HepG2 (cell line): ENCODE data around the gene CTF1. TPM values are rescaled to one million over a fixed set of nuclear protein-coding genes. Genes with fewer than 3 reads are reported as not detected.
A peak's percentile ranks its signal among the peaks of the same experiment; 100 is the strongest.

Source experiments
- BRD4 ChIP-seq: sonication (generic); formaldehyde crosslinking; IDR thresholded peaks from 2 replicates; pipeline ENCODE4 v1.4.0; 2020; ENCODE audit warnings: missing genetic modification reagents
- CBX5 ChIP-seq: sonication (generic); formaldehyde crosslinking; IDR thresholded peaks from 2 replicates; pipeline ENCODE4 v1.4.0; 2020; ENCODE audit warnings: missing genetic modification reagents, borderline replicate concordance
- ESRRA ChIP-seq: sonication (generic); formaldehyde crosslinking; IDR thresholded peaks from 2 replicates; pipeline ENCODE4 v1.5.1; 2020; ENCODE audit warnings: mild to moderate bottlenecking, low read depth, missing genetic modification reagents
- HNRNPL ChIP-seq: fragments of 200-400 bp; formaldehyde crosslinking; IDR thresholded peaks from 2 replicates; pipeline ENCODE4 v1.6.1; 2017; ENCODE audit warnings: mild to moderate bottlenecking, low read depth, low read length
- JUNB ChIP-seq: sonication (generic); formaldehyde crosslinking; IDR thresholded peaks from 2 replicates; pipeline ENCODE4 v1.8.0; 2022; ENCODE audit warnings: missing genetic modification reagents, mild to moderate bottlenecking, borderline replicate concordance
- NCOA2 ChIP-seq: sonication (generic); formaldehyde crosslinking; IDR thresholded peaks from 2 replicates; pipeline ENCODE4 v1.8.0; 2022; ENCODE audit warnings: inconsistent platforms
- PCBP1 ChIP-seq: fragments of 200-400 bp; formaldehyde crosslinking; IDR thresholded peaks from 2 replicates; pipeline ENCODE4 v1.6.1; 2017; ENCODE audit warnings: mild to moderate bottlenecking, low read depth, low read length, borderline replicate concordance
- RFXAP ChIP-seq: sonication (generic); formaldehyde crosslinking; IDR thresholded peaks from 2 replicates; pipeline ENCODE4 v1.4.0; 2020; ENCODE audit warnings: missing genetic modification reagents, borderline replicate concordance
- SKI ChIP-seq: fragments of 450-650 bp; IDR thresholded peaks from one replicate; pipeline ENCODE4 v1.6.1; 2018; ENCODE audit warnings: mild to moderate bottlenecking; ENCODE audit not compliant: partially characterized antibody
- SRY ChIP-seq: sonication (generic); formaldehyde crosslinking; IDR thresholded peaks from 2 replicates; pipeline ENCODE4 v1.8.0; 2022; ENCODE audit warnings: mild to moderate bottlenecking, missing genetic modification reagents
- STAG1 ChIP-seq: sonication (generic); formaldehyde crosslinking; IDR thresholded peaks from 2 replicates; pipeline ENCODE4 v1.4.0; 2020; ENCODE audit warnings: missing genetic modification reagents
- WIZ ChIP-seq: sonication (generic); formaldehyde crosslinking; IDR thresholded peaks from 2 replicates; pipeline ENCODE4 v1.5.1; 2020; ENCODE audit warnings: mild to moderate bottlenecking, missing genetic modification reagents
- ZFP1 ChIP-seq: IDR thresholded peaks from 2 replicates; pipeline ENCODE4 v1.6.1; 2016
- ZNF3 ChIP-seq: IDR thresholded peaks from 2 replicates; pipeline ENCODE4 v1.7.0; 2017; ENCODE audit warnings: inconsistent platforms
- ZNF34 ChIP-seq: sonication (generic); formaldehyde crosslinking; IDR thresholded peaks from 2 replicates; pipeline ENCODE4 v1.4.0; 2020; ENCODE audit warnings: mild to moderate bottlenecking, missing genetic modification reagents, borderline replicate concordance
- ZNF83 ChIP-seq: sonication (generic); formaldehyde crosslinking; IDR thresholded peaks from 2 replicates; pipeline ENCODE4 v1.4.0; 2020; ENCODE audit warnings: missing genetic modification reagents, mild to moderate bottlenecking, borderline replicate concordance
- polyA plus RNA-seq, 8 experiments: library from polyadenylated mRNA; depleted of rRNA in 3 of 8; stranded (reverse) in 7 of 8; unstranded in 1 of 8; fragments of >200 nt; fragmentation: Illumina TruSeq in 4 of 8; extraction: Trizol in 4 of 8; gene quantifications; 2 replicates each; pipeline versions ENCODE4 v1.2.1 to v1.2.3, GENCODE V29; 2011 to 2016; ENCODE audit warnings: low read depth in 4 of 8, missing spikeins in 1 of 8, mixed read lengths in 1 of 8; ENCODE audit not compliant: insufficient read depth in 1 of 8
- total RNA-seq, 5 experiments: library from RNA; depleted of rRNA; stranded (reverse); fragments of >200 nt; fragmentation: Illumina TruSeq; extraction: Trizol; gene quantifications; 2 replicates each; pipeline ENCODE4 v1.2.3, GENCODE V29; 2016; ENCODE audit warnings: low read depth in 1 of 5
- TF ChIP-seq, protein P1 (sequence below): sonication (generic); formaldehyde crosslinking; conservative IDR thresholded peaks from 2 replicates; pipeline ENCODE4 v1.4.0; 2020; ENCODE audit warnings: missing genetic modification reagents
- TF ChIP-seq, protein P2 (sequence below): IDR thresholded peaks from 2 replicates; pipeline ENCODE4 v1.6.1; 2016; ENCODE audit warnings: mild to moderate bottlenecking, missing biosample characterization, missing genetic modification reagents
- TF ChIP-seq, protein P3 (sequence below): sonication (generic); formaldehyde crosslinking; IDR thresholded peaks from 2 replicates; pipeline ENCODE4 v1.5.0; 2020; ENCODE audit warnings: missing genetic modification reagents
- TF ChIP-seq, protein P4 (sequence below): sonication (generic); formaldehyde crosslinking; IDR thresholded peaks from 2 replicates; pipeline ENCODE4 v1.8.1; 2022; ENCODE audit warnings: low read depth, mild to moderate bottlenecking, missing genetic modification reagents
- TF ChIP-seq, protein P5 (sequence below): sonication (generic); formaldehyde crosslinking; IDR thresholded peaks from 2 replicates; pipeline ENCODE4 v1.8.0; 2022; ENCODE audit warnings: missing genetic modification reagents, mild to moderate bottlenecking, inconsistent platforms, borderline replicate concordance
- TF ChIP-seq, protein P6 (sequence below): sonication (generic); formaldehyde crosslinking; conservative IDR thresholded peaks from 2 replicates; pipeline ENCODE4 v1.4.0; 2020; ENCODE audit warnings: missing genetic modification reagents

The CTF1 gene
- total and polyA plus RNA-seq, 2 of the 13 experiments (the other 11 are each of a cell fraction or from before 2014, with no cell fraction given), result 0.13 to 1.8 TPM

DNA sequence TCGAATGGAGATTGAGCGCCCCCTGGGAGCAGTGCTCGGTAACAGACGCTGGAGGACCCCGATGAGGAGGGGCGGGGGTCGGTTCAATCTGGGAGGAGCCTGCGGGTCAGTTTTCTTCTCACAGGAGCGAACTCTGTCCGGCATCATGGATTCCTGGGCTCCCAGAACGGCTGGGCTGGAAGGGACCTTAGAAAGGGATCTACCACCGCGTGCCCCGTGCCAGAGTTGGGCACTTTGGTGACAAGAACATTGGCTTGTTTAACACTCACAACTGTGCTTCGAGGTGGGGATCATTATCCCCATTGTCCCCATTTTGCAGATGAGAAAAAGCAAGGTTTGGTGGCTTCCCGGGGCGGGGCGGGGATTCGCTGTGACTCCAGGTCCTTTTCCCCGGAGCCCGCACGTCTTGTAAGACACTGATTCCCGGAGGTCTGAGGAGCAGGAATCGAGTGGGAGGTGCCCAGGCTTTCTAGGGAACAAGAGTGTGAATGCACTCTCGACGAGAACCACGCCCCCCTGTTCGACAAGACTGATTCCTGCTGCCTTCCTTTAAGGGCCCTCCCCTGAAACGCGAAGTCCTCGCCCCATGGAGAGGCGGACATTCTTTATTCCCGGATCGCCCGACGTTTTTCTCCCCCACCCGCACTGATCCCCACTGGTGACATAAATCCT, 25.5 kb downstream of the CTF1 start (continued):
- TF ChIP-seq HNRNPL (no peak), SRY (no peak), ZNF83 (no peak), ZNF3 (CRISPR knock-in tag) (peak; percentile 66; the same call in 1 of the 2 replicates), RFXAP (CRISPR knock-in tag) (no peak), WIZ (no peak), SKI (peak; percentile 9), ZNF34 (no peak; the same call in 1 of the 2 replicates), PCBP1 (no peak), BRD4 (CRISPR knock-in tag) (no peak), NCOA2 (no peak), JUNB (no peak), ESRRA (CRISPR knock-in tag) (no peak), CBX5 (CRISPR knock-in tag) (peak; percentile 6; the same call in 1 of the 2 replicates), ZFP1 (CRISPR knock-in tag) (no peak; the same call in 1 of the 2 replicates), STAG1 (CRISPR knock-in tag) (peak; percentile 97)
- TF ChIP-seq, protein P1, sequence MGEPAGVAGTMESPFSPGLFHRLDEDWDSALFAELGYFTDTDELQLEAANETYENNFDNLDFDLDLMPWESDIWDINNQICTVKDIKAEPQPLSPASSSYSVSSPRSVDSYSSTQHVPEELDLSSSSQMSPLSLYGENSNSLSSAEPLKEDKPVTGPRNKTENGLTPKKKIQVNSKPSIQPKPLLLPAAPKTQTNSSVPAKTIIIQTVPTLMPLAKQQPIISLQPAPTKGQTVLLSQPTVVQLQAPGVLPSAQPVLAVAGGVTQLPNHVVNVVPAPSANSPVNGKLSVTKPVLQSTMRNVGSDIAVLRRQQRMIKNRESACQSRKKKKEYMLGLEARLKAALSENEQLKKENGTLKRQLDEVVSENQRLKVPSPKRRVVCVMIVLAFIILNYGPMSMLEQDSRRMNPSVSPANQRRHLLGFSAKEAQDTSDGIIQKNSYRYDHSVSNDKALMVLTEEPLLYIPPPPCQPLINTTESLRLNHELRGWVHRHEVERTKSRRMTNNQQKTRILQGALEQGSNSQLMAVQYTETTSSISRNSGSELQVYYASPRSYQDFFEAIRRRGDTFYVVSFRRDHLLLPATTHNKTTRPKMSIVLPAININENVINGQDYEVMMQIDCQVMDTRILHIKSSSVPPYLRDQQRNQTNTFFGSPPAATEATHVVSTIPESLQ (CRISPR knock-in tag), result no peak
- TF ChIP-seq, protein P2, sequence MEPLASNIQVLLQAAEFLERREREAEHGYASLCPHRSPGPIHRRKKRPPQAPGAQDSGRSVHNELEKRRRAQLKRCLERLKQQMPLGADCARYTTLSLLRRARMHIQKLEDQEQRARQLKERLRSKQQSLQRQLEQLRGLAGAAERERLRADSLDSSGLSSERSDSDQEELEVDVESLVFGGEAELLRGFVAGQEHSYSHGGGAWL, result no peak
- TF ChIP-seq, protein P3, sequence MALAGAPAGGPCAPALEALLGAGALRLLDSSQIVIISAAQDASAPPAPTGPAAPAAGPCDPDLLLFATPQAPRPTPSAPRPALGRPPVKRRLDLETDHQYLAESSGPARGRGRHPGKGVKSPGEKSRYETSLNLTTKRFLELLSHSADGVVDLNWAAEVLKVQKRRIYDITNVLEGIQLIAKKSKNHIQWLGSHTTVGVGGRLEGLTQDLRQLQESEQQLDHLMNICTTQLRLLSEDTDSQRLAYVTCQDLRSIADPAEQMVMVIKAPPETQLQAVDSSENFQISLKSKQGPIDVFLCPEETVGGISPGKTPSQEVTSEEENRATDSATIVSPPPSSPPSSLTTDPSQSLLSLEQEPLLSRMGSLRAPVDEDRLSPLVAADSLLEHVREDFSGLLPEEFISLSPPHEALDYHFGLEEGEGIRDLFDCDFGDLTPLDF, result no peak
- TF ChIP-seq, protein P4, sequence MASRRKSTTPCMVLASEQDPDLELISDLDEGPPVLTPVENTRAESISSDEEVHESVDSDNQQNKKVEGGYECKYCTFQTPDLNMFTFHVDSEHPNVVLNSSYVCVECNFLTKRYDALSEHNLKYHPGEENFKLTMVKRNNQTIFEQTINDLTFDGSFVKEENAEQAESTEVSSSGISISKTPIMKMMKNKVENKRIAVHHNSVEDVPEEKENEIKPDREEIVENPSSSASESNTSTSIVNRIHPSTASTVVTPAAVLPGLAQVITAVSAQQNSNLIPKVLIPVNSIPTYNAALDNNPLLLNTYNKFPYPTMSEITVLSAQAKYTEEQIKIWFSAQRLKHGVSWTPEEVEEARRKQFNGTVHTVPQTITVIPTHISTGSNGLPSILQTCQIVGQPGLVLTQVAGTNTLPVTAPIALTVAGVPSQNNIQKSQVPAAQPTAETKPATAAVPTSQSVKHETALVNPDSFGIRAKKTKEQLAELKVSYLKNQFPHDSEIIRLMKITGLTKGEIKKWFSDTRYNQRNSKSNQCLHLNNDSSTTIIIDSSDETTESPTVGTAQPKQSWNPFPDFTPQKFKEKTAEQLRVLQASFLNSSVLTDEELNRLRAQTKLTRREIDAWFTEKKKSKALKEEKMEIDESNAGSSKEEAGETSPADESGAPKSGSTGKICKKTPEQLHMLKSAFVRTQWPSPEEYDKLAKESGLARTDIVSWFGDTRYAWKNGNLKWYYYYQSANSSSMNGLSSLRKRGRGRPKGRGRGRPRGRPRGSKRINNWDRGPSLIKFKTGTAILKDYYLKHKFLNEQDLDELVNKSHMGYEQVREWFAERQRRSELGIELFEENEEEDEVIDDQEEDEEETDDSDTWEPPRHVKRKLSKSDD (CRISPR knock-in tag), result peak; percentile 71; the same call in 1 of the 2 replicates
- TF ChIP-seq, protein P5, sequence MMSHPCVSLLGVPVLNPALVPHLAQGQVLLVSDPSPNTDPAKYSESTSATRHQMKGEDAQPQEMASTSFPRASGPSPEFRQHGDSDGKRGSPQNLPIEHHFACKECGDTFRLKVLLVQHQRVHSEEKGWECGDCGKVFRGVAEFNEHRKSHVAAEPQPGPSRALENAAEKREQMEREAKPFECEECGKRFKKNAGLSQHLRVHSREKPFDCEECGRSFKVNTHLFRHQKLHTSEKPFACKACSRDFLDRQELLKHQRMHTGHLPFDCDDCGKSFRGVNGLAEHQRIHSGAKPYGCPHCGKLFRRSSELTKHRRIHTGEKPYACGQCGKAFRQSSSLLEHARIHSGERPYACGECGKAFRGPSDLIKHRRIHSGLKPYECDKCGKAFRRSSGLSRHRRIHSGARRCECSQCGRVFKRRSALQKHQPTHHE (CRISPR knock-in tag), result peak; percentile 12; the same call in 1 of the 2 replicates
- TF ChIP-seq, protein P6, sequence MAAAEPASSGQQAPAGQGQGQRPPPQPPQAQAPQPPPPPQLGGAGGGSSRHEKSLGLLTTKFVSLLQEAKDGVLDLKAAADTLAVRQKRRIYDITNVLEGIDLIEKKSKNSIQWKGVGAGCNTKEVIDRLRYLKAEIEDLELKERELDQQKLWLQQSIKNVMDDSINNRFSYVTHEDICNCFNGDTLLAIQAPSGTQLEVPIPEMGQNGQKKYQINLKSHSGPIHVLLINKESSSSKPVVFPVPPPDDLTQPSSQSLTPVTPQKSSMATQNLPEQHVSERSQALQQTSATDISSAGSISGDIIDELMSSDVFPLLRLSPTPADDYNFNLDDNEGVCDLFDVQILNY (CRISPR knock-in tag), result no peak
